H1 (cell line): Measurements from ENCODE around the gene PRR5L. TPM values are rescaled to one million over a fixed set of nuclear protein-coding genes. Genes with fewer than 3 reads are reported as not detected.

Source experiments
- SIX5 ChIP-seq: IDR thresholded peaks from 2 replicates; pipeline ENCODE4 v1.6.1; 2011; ENCODE audit warnings: mild to moderate bottlenecking, low read depth, low read length
- TEAD4 ChIP-seq: IDR thresholded peaks from 2 replicates; pipeline ENCODE4 v1.6.1; 2012; ENCODE audit warnings: low read depth, low read length, inconsistent platforms, mixed read lengths
- polyA plus RNA-seq, 7 experiments: library from polyadenylated mRNA; depleted of rRNA in 3 of 7; stranded (reverse) in 5 of 7; unstranded in 2 of 7; fragments of >200 nt in 5 of 7; fragments of 200-250 nt in 2 of 7; gene quantifications; 1 replicate in 5 of 7; 2 replicates in 1 of 7; 4 replicates in 1 of 7; pipeline versions ENCODE4 v1.2.1 to v1.2.3, GENCODE V29; 2011 to 2013; ENCODE audit warnings: missing spikeins in 2 of 7, mixed read lengths in 2 of 7
- total RNA-seq: library from RNA; stranded (reverse); fragmentation: NEBNext Ultra II Directional; extraction: Animal tissue kit (Norgen Biotek cat#: 25700); gene quantifications from 2 replicates; pipeline ENCODE4 v1.2.1, GENCODE V29; 2021

PRR5L gene
- total and polyA plus RNA-seq, 2 of the 8 experiments (the other 6 are each of a cell fraction or from before 2014, with no cell fraction given), result 6.6 to 10.1 TPM

GRCh38 chr11:36258730-36259360 is 37.2 kb upstream of the PRR5L start (continued):
- TF ChIP-seq TEAD4, result 0 out of 2 replicates have a peak, but pooled peaks have one; percentile 28
- TF ChIP-seq SIX5, result no peak
